Measurements from ENCODE around the gene LRP5.

DNA sequence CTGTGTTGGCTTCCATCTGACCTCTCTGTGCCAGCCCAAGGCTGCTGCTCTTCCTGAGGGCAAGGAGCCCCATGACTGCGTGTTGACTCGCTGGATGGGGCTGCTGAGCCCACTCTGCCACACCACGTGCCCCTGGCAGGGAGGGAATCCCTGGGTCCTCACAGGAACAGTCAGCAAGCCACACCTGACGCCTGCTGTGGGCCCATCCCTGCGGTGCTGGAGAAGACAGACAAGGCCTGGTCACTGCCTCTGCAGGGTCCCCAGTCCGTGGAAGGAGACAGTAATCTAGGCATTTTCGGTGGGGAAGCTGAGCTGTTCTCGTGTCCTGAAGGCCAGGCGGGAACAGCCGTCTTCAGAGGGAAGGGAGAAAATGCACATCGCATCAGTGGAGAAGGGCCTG is 137.6 kb downstream of the LRP5 start:
- no peak for TF ChIP-seq EZH2 (IDR thresholded peaks at IDR 0.05)
- TF ChIP-seq, protein P1, sequence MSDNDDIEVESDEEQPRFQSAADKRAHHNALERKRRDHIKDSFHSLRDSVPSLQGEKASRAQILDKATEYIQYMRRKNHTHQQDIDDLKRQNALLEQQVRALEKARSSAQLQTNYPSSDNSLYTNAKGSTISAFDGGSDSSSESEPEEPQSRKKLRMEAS (IDR thresholded peaks at IDR 0.05): no peak
- TF ChIP-seq, protein P2, sequence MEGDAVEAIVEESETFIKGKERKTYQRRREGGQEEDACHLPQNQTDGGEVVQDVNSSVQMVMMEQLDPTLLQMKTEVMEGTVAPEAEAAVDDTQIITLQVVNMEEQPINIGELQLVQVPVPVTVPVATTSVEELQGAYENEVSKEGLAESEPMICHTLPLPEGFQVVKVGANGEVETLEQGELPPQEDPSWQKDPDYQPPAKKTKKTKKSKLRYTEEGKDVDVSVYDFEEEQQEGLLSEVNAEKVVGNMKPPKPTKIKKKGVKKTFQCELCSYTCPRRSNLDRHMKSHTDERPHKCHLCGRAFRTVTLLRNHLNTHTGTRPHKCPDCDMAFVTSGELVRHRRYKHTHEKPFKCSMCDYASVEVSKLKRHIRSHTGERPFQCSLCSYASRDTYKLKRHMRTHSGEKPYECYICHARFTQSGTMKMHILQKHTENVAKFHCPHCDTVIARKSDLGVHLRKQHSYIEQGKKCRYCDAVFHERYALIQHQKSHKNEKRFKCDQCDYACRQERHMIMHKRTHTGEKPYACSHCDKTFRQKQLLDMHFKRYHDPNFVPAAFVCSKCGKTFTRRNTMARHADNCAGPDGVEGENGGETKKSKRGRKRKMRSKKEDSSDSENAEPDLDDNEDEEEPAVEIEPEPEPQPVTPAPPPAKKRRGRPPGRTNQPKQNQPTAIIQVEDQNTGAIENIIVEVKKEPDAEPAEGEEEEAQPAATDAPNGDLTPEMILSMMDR (IDR thresholded peaks at IDR 0.05 in 2 of 3, conservative IDR thresholded peaks at IDR 0.05 in 1 of 3; ENCODE audit: borderline replicate concordance in 1 of 3, insufficient read depth in 1 of 3, low read depth in 2 of 3, low read length in 2 of 3): no peak
- no peak for TF ChIP-seq EZH2phosphoT487 (IDR thresholded peaks at IDR 0.05; ENCODE audit: borderline replicate concordance)
- no peak for TF ChIP-seq POLR2AphosphoS5 (IDR thresholded peaks at IDR 0.05; ENCODE audit: low read depth, low read length)
- no peak for TF ChIP-seq POLR2A (IDR thresholded peaks at IDR 0.05; ENCODE audit: borderline replicate concordance, extremely low read depth, insufficient read depth, insufficient read length)
- no peak for TF ChIP-seq SIN3A (IDR thresholded peaks at IDR 0.05; ENCODE audit: low read depth)
- TF ChIP-seq, protein P3, sequence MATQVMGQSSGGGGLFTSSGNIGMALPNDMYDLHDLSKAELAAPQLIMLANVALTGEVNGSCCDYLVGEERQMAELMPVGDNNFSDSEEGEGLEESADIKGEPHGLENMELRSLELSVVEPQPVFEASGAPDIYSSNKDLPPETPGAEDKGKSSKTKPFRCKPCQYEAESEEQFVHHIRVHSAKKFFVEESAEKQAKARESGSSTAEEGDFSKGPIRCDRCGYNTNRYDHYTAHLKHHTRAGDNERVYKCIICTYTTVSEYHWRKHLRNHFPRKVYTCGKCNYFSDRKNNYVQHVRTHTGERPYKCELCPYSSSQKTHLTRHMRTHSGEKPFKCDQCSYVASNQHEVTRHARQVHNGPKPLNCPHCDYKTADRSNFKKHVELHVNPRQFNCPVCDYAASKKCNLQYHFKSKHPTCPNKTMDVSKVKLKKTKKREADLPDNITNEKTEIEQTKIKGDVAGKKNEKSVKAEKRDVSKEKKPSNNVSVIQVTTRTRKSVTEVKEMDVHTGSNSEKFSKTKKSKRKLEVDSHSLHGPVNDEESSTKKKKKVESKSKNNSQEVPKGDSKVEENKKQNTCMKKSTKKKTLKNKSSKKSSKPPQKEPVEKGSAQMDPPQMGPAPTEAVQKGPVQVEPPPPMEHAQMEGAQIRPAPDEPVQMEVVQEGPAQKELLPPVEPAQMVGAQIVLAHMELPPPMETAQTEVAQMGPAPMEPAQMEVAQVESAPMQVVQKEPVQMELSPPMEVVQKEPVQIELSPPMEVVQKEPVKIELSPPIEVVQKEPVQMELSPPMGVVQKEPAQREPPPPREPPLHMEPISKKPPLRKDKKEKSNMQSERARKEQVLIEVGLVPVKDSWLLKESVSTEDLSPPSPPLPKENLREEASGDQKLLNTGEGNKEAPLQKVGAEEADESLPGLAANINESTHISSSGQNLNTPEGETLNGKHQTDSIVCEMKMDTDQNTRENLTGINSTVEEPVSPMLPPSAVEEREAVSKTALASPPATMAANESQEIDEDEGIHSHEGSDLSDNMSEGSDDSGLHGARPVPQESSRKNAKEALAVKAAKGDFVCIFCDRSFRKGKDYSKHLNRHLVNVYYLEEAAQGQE (IDR thresholded peaks at IDR 0.05; ENCODE audit: low read depth): no peak
- no peak for TF ChIP-seq JUND (IDR thresholded peaks at IDR 0.05)
- no peak for TF ChIP-seq RAD21 (IDR thresholded peaks at IDR 0.05; ENCODE audit: low read depth)
- TF ChIP-seq CEBPB (IDR thresholded peaks at IDR 0.05; ENCODE audit: low read depth): no peak
- TF ChIP-seq YY1 (IDR thresholded peaks at IDR 0.05; ENCODE audit: extremely low read depth, insufficient replicate concordance, low read depth, low read length): no peak
- TF ChIP-seq, protein P4, sequence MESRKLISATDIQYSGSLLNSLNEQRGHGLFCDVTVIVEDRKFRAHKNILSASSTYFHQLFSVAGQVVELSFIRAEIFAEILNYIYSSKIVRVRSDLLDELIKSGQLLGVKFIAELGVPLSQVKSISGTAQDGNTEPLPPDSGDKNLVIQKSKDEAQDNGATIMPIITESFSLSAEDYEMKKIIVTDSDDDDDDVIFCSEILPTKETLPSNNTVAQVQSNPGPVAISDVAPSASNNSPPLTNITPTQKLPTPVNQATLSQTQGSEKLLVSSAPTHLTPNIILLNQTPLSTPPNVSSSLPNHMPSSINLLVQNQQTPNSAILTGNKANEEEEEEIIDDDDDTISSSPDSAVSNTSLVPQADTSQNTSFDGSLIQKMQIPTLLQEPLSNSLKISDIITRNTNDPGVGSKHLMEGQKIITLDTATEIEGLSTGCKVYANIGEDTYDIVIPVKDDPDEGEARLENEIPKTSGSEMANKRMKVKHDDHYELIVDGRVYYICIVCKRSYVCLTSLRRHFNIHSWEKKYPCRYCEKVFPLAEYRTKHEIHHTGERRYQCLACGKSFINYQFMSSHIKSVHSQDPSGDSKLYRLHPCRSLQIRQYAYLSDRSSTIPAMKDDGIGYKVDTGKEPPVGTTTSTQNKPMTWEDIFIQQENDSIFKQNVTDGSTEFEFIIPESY (IDR thresholded peaks at IDR 0.05; ENCODE audit: extremely low read depth, insufficient replicate concordance, low read length): no peak
- no peak for TF ChIP-seq EGR1 (IDR thresholded peaks at IDR 0.05; ENCODE audit: low read depth)

All from HCT116 (cell line).